GM18508 (cell line): Measurements from ENCODE around the gene ABCA1.

Source experiments
- ATAC-seq: cut with Tn5 transposase; IDR thresholded peaks from one replicate; pipeline ENCODE4 v1.9.1; 2021; ENCODE audit warnings: moderate number of reproducible peaks; ENCODE audit not compliant: insufficient read depth, unreplicated experiment

ABCA1 gene

DNA sequence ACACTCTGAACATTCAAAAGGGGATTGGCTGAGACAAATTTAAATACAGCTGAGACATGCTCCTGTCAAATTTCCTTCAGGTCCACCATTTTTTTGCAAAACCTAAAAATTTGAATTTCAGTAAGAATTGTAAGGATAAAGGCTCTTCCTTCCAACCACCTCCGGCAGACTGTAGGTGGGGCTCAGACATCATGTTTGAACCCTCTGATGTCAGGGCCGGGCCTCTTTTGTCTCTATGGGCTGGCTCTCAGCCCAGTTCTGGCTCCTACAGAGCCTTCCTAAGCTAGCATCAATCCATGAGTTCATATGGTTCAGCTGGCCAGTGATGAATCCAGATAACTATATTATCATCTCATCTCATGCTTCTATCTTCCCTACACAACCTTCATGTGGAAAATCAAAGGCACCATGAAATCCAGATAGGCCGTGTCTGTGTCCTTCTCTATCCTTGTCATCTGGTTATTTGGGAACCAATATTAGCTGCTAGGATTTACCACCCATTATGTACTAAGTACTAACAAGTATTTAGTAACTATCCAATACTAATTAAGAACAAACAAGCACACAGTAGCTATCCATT, 119.8 kb downstream of the ABCA1 start:
- ATAC-seq = no peak

DNA sequence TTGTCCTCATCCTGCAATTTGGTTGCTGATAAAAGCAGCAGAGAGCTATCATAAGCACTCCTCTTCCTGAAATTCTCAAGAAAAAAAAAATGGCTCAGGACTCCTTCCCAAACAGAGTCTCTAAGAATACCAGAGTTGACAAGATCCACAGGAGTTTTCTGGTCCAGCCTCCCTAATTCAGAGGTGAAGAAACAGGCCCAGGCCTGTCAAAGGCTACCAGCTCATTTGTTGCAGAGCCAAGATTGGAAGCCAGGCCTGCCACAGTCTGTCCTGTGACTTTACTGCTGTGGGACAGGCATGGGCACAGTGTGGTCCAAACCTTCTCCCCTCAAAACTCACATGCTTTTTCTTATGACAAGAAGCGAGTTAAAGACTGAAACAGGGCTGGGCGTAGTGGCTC, 122.5 kb downstream of the ABCA1 start:
- ATAC-seq = no peak

DNA sequence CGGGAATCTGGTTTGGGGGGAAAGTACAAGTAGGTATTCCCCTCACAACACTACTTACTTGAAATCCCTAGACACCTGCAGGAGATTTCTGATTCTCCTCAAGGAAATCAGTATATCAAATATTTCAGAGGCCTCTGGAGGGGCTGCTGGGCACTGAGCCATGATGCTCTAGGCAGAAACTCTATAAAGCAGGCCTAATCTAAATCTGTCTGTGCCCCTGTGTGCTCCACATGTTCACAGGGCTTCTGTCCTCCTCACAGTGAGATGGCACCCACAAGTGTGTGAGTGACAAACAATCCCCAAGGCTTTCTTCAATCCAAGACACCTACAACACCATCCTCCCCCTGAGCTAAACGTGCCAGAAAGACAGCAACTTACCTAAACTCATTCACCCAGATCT, 125.0 kb downstream of the ABCA1 start:
- ATAC-seq = no peak

DNA sequence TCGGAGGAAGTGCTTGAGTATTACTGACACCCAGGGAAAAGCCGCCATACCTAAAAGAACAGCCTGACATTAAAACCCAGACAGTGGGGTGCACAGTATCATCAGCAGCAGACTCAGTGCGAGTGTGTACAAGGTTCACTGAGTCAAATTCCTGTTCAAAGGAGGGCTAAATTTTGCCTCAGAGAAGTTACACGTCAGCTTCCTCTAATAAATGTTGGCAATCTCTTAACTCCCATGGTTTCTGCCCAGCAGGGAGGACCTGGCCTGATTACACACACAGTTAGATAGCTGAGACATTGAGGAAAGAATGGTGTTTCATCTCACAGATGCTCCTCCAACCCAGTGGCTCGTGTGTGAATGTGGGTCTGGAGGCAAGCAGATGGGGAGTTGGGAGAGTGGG, 125.8 kb downstream of the ABCA1 start:
- ATAC-seq = no peak

DNA sequence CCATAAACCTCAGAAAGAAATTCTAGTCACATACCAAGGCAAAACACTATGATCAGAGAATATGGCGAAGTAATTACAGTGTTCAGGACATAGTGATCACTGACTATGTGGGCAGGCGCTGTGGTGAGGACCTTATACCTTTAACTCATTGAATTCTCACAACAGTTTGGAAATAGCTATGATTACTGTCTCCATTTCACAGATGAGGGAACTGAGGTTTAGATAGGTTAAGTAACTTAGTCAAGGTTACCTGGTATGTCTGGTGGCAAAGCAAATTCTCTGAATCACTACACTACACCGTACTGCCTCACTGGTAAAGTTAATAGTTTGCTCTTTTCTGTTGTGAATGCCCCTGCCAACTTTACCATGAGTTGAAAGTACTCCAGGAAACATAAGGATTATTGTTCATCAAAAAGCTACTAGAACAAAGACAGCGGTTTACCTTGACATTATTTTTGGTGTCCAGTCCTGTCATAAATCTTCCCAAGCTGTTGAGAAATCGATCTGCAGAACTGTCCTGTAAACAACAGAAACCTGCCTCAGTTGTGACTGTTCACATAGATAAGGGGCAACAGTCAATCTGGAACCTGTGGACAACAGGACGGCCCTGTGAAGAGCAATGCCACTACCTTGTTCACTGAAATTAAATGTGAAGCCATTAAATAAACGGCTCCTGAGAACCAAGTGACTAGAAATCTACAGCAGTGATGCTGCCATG, 127.7 kb downstream of the ABCA1 start:
- no peak for ATAC-seq

DNA sequence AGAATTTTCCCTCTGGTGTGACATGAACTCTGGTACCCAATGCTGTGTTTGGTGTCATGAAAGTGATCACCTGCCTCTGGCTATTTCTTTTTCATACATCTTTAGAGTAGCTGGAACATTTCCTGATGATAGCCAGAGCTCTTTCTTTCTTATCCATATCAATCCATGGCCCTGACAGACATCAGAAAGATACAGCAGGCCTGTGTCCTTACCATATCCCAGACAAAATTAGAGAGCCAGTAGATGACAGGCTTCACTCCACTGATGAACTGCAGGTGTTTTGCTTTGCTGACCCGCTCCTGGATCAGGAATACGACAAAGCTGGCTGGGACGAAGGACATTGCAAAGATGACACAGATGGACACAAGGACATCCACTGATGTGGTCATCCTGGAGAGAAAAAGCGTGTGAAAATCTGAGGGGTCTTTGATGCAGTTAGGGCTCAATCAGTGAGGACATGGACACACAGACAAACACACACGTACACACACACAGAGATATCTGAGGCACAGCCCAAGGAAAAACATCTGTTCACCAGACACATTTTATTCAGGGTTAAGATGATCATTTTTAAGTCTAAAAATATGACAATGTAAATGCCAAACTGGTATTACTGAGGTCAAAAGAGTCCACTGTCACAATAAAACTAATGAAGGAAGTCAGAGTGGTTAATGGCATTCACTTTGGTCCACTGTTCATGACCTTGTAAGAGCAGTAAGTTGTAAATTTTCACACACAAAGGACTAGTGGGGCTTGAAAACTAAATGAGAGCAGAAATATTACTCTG, 129.6 kb downstream of the ABCA1 start:
- no peak for ATAC-seq

DNA sequence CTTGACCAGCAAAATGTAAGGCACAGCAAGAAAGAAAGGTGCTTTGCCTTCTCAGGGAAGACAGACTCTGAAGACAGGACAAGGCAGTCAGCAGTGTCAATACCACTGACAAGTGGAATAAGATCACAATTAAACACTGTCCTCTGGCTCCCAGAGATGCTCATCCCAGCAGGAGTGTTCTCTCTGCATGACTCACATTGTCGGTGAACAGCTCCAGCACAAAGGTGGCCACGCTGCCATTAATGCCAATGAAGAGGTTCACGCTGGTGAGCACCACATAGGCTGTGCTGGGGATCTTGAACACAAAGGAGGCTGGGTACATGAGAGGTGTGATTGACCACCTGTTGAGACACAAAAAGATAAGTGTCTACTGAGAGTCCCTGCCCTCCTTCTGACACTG, 132.1 kb downstream of the ABCA1 start:
- ATAC-seq = no peak

DNA sequence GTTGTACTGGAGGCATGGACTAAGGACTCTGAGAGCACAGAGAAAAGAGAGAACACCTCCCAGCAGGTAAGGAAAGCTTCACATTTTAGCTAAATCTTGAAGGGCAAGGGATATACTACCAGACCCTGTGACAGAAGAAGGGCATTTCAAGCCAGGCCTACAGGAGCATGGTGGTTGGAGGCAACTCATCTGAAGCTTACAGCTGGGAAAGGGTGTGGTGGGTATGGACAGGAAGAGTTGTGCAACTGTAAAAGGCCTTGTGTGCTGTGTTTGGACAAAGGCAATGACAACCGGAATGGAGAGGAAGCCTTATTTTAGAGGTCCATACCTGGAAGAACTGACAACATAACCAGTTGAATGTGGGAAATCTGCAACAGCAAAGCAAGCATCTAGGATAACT, 132.9 kb downstream of the ABCA1 start:
- no peak for ATAC-seq

DNA sequence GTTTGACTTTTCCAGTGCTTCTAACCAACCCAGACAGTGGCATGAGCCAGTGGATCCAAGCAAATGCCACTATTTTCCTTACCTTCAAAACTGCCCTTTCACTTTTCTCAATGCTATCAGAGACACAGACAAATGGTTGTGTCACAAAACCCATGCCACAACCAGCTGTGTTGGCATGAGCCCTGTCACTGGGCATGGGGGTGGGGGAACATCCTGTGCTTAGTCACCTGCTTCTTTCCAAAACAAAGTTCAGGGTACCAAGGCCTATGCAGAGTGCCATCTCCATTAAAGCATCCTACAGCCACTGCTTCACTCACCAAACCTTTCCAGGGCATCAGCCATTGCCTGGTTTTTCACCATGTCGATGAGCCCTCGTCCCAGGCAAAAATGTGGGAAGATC, 133.9 kb downstream of the ABCA1 start:
- no peak for ATAC-seq

DNA sequence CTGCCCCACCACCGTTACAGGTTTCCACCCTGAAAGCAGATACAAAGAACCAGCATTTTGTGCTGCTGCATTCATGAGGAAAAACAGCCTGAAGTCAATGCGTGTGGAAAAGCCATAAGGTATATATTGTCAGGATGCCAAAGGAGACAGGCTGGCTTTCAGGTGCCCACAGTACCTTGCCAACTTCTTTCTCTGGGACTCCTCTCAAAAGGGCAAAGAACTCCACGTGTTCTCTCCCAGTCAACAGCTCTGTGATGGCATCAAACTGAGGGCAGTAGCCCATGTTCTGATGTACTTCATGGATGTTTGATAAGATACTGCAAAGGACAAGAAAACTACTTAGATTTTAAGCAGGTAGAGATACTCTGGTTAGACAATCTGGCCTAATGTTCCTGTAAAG, 139.7 kb downstream of the ABCA1 start:
- ATAC-seq = no peak

DNA sequence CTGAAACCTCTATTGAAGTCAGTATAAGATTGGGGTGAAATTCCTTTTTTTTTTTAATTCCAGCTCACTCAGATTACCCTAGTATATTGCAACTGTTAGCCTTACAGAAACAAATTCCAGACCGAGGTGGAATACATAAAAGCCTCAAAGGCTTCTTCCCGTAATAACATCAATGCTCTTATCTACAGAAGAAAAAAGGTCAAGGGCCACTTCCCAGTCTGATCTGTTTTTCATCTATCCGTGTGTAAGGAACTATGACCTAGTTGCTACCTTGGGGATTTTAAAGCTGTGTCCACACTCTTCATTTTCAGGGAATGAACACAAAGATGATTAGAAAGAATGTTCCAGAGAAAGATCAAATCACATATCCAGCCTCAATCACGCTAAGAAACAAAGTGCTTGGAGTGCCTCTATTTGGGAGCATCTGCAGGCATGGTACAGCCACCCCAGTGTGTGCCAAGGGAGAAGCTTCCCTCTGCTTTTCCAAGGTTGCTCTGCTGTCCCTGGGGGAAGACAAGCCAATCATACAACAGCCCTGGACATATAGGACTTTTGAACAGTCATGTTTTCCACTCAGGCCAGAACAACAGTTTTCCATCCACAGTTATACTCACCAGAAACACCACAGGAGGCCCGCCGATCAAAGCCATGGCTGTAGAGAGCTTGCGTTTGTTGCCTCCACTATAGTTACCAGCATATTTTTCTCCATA, 140.5 kb downstream of the ABCA1 start:
- no peak for ATAC-seq

DNA sequence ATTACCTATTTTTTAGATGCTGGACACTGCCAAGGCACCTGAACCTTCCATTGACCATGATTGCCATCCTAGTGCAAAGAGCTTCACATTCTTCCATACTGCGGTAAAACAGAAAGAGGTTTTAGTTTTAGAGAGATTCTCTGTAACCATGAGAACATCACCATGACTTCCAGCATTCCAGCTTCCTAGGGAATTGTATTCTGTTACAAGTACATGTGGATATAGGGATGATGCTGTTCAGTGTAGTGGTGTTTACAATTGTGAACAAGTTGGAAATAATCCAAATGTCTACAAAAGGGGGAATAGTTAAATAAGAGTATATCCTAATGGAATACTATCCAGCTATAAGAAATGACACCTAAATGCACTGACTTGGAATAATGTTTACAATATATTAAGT, 141.7 kb downstream of the ABCA1 start:
- no peak for ATAC-seq

DNA sequence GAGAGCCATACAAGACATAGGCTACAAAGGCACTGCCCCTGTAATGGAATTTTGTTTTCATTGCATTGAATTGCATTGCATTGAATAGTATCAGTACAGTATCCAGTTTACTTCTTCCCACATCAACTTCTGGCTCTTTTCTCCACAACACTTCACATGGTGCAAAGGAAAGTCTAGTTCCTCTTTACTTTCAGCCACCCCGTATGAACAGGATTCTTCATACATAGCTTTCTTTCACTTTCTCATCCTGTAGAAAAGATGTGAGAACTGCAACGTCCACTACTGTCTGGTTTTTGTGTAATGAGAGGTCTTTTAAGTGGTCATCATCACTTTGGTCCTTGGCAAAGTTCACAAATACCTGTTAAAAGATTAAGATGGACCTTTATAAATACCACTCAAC, 143.9 kb downstream of the ABCA1 start:
- ATAC-seq = peak; percentile 81

DNA sequence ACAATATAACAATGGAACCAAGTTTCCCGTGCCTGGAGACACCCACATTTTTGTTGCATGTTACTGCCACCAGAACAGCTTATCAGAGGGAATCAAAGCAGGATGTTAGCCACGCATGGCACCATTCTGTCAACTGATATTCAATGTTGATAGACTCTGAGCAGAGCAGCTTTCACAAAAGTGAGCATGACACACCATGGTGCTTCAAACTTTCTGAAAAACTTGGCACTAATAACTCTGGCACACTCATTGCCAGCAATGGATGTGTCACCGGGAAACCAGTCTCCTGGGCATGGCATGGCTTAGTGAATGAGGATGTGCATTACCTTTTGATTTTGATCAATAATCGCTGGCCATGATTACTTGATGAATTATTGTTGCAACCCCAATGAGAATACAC, 144.4 kb downstream of the ABCA1 start:
- no peak for ATAC-seq

DNA sequence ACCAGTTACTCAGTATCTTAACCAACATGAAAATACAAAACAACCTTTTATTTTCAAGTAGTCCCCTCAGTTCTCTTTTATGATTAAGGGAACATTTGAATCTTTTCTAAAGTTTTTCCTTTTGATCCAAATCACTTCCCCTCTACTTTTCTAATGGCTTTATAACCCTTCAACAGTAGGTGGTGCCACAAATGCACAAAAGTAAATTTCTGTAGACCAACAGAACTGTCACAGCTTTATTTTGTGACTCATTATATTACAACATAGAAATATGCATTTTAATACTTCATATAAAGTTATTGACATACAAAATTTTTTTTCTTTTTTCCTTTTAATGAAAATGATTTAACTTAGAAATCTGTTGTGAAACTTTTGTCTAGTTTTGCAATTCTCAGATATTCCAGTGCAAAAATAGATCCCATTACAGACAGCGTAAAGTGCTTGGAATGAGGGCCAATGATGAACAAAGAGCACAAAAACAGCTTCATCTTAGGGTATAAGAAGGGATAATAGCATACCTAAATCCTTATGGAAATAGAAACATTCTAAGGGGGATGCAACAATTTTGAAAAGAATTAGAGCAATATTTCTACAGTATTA, 147.1 kb downstream of the ABCA1 start:
- ATAC-seq = peak; percentile 32

DNA sequence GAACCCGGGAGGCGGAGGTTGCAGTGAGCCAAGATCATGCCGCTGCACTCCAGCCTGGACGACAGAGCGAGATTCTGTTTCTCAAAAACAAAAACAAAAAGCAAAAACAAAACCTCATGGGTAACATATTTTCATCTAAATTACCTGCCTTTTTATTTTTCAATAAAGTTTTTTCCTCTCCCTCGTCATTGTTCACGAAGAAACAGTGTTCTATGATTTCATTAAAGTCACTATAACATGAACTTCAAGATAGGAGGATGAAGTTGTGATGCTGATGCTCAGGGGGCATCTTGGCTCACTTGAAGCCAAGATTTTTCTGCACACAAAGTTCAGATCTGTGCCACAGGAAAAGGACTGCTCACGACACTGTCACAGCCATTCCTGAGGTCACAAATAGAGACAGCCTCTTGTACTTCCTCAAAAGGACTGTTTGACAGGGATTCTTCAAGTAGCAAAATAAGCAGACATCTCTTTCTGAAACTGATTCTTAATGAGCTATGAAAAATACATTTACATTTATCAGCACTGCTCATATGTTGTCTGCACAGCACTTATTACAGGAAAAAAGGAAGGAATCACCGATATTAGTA, 147.9 kb downstream of the ABCA1 start:
- no peak for ATAC-seq

DNA sequence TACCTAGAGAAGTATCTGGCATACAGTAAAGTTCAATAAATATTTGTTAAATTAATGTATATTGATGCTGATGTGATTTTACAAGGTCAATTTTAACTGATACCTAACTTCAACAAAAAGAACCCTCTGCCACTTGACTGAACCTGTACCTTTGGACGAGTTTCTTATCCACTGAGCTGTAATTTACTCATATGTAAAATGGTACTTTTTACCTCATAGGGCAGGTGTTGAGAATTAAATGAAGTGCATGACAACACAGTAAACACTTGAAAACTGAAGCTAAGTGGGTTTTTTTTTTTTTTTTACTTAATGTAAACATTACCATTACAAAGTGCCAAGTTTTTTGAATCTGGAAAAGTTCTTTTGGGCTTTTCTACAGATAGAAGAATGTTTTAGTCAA, 148.6 kb downstream of the ABCA1 start:
- no peak for ATAC-seq

DNA sequence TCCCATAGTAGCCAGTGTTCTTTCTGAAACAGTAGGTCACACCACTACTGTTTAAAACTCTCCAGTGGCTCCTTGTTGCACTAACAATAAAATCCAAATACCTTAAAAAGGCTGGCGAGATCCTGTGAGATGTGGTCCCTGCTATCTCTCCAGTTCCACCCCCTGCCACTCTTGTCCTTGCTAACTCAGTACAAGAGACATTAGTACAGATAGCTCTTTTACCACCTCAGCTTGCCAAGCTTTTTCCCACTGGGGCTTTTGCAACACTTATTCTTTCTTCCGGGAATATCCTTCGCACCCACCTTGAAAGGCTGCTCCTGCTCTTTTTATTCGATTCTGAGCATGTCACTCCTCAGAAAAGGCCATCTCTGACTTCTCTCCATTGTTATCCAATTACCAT, 149.2 kb downstream of the ABCA1 start:
- no peak for ATAC-seq

DNA sequence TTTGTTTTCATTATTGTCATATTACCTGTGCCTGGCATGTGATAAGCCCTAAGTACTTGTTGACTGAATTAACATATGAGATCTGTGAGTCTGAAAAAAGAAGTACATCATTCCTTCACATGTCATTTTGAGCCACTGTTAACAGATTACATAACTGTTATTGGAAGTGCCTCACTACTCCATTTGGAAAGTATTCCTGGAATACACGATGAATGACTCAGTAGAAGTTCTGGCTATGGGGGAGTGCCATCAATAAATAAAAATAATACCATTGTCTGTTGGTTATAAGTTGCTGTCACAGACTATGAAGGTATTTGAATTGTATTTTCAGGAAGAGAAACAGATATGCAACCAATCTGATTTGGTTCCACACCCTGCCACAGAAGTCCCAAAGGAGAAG, 151.2 kb downstream of the ABCA1 start:
- ATAC-seq = no peak

DNA sequence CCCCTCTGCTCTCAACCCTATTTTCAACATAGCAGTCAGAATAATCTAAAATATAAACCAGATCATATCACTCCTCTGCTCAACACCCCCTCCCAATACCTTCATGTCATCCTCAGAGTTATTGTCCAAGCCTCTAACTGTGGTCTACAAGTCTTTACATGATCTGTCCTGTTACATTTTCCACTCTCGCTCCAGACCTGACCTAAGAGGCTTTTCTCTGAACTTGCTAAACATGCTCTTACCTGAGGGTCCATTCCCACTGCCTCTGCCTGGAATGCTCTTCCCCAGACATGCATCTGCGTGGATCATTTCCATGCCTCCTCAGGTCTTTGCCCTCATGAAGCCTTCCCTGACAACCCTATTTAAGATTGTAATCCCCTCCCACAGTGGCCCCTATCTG, 152.0 kb downstream of the ABCA1 start:
- ATAC-seq = peak; percentile 1
